H1 (cell line): Measurements from ENCODE around the gene HSD17B2. TPM values are rescaled to one million over a fixed set of nuclear protein-coding genes. Genes with fewer than 3 reads are reported as not detected.

ENCODE experiments used
- KDM4A ChIP-seq: IDR thresholded peaks from one replicate; pipeline ENCODE4 v1.7.1; 2012; ENCODE audit warnings: low read depth, mild to moderate bottlenecking, moderate library complexity, low read length, inconsistent platforms; ENCODE audit not compliant: severe bottlenecking
- PHF8 ChIP-seq: fragments of 200-600 bp; sonication (generic); conservative IDR thresholded peaks from 2 replicates; pipeline ENCODE4 v1.7.1; 2012; ENCODE audit warnings: low read depth, mild to moderate bottlenecking, inconsistent platforms, low read length, moderate library complexity
- POLR2AphosphoS5 ChIP-seq: IDR thresholded peaks from 2 replicates; pipeline ENCODE4 v1.6.1; 2011; ENCODE audit warnings: low read depth, low read length
- SIN3A ChIP-seq, 2 experiments: IDR thresholded peaks in 1 of 2; conservative IDR thresholded peaks in 1 of 2; 2 replicates each; pipeline ENCODE4 v1.6.1; 2011 to 2012; ENCODE audit warnings: low read length in 2 of 2, improper control_type of control experiment in 1 of 2, low read depth in 1 of 2, mild to moderate bottlenecking in 1 of 2
- polyA plus RNA-seq, 7 experiments: library from polyadenylated mRNA; depleted of rRNA in 3 of 7; stranded (reverse) in 5 of 7; unstranded in 2 of 7; fragments of >200 nt in 5 of 7; fragments of 200-250 nt in 2 of 7; gene quantifications; 1 replicate in 5 of 7; 2 replicates in 1 of 7; 4 replicates in 1 of 7; pipeline versions ENCODE4 v1.2.1 to v1.2.3, GENCODE V29; 2011 to 2013; ENCODE audit warnings: missing spikeins in 2 of 7, mixed read lengths in 2 of 7
- total RNA-seq: library from RNA; stranded (reverse); fragmentation: NEBNext Ultra II Directional; extraction: Animal tissue kit (Norgen Biotek cat#: 25700); gene quantifications from 2 replicates; pipeline ENCODE4 v1.2.1, GENCODE V29; 2021

HSD17B2 gene
- total and polyA plus RNA-seq, 2 of the 8 experiments (the other 6 are each of a cell fraction or from before 2014, with no cell fraction given): not detected

- no peak for TF ChIP-seq PHF8
- no peak for TF ChIP-seq KDM4A
- no peak for TF ChIP-seq SIN3A (conservative IDR thresholded peaks at IDR 0.05 in 1 of 2, IDR thresholded peaks at IDR 0.05 in 1 of 2; ENCODE audit: low read depth in 1 of 2, low read length in 2 of 2)
- no peak for TF ChIP-seq POLR2AphosphoS5
These were observed 27.6 kb downstream of the HSD17B2 start (continued) for GRCh38 chr16:82062645-82063058.
